Endothelial cell of umbilical vein (primary cell): Measurements from ENCODE around the gene FAM135A. TPM values are rescaled to one million over a fixed set of nuclear protein-coding genes. Genes with fewer than 3 reads are reported as not detected.

Experiments
- BruUV-seq: library from RNA; stranded (reverse); fragments of 400-500 nt; replicated peaks from 2 replicates; lab custom pipeline; 2021; lab: Mats Ljungman, UMichigan
- CTCF ChIA-PET: fragments of 300-600, 350-600 bp; sonication (Branson Sonifier 250); formaldehyde crosslinking; loops from one replicate; lab custom pipeline; 2021; ENCODE audit warnings: antibody characterized with exemption, inconsistent platforms; lab: Charles Lee
- POLR2A ChIA-PET: fragments of 300-600, 350-600 bp; sonication (Branson Sonifier 250); formaldehyde crosslinking; loops from one replicate; lab custom pipeline; 2021; ENCODE audit warnings: antibody characterized with exemption, inconsistent platforms; lab: Charles Lee
- DNase-seq: peaks from one replicate; pipeline ENCODE4 v3.0.0-alpha.2; 2011; ENCODE audit warnings: low read depth, low spot score
- FAIRE-seq: peaks from 2 replicates; lab custom pipeline; 2011; peaks lifted over from hg19 to GRCh38; lab: Jason Lieb, UNC
- H2AFZ ChIP-seq: 2 replicates; pipeline ENCODE4 v1.6.0; 2012; ENCODE audit warnings: low read depth, low read length, control low read depth, inconsistent platforms
- H3K27ac ChIP-seq: 2 replicates; pipeline ENCODE4 v1.5.1; 2011; ENCODE audit warnings: low read depth, mild to moderate bottlenecking, control low read depth, low read length, moderate library complexity; ENCODE audit not compliant: insufficient read depth
- H3K27me3 ChIP-seq, 2 experiments: 2 replicates each; pipeline versions ENCODE4 v1.6.0 to v1.6.1; 2011; ENCODE audit warnings: low read length in 2 of 2, mixed read lengths in 1 of 2; ENCODE audit not compliant: control insufficient read depth in 2 of 2, insufficient read depth in 2 of 2
- H3K36me3 ChIP-seq, 2 experiments: 2 replicates in 1 of 2; 3 replicates in 1 of 2; pipeline ENCODE4 v1.5.1; 2011; ENCODE audit warnings: low read length in 2 of 2, mild to moderate bottlenecking in 1 of 2, moderate library complexity in 1 of 2; ENCODE audit not compliant: control insufficient read depth in 2 of 2, insufficient read depth in 2 of 2; ENCODE audit errors: extremely low read depth in 1 of 2
- H3K4me1 ChIP-seq: 3 replicates; pipeline ENCODE4 v1.5.1; 2011; ENCODE audit warnings: mild to moderate bottlenecking, low read length; ENCODE audit not compliant: control insufficient read depth, insufficient read depth; ENCODE audit errors: extremely low read depth
- H3K4me2 ChIP-seq: 2 replicates; pipeline ENCODE4 v1.6.1; 2011; ENCODE audit warnings: low read length, control low read depth, mixed read lengths; ENCODE audit not compliant: insufficient read depth
- H3K4me3 ChIP-seq, 3 experiments: fragments of 200-600 bp in 1 of 3; sonication (generic), shearing (Covaris generic) in 1 of 3; replicated peaks in 1 of 3; 2 replicates each; pipeline ENCODE4 v1.5.1; 2011 to 2016; ENCODE audit warnings: control low read depth in 3 of 3, low read length in 3 of 3, mild to moderate bottlenecking in 2 of 3, inconsistent platforms in 1 of 3, low read depth in 1 of 3, moderate library complexity in 1 of 3; ENCODE audit not compliant: insufficient read depth in 1 of 3
- H3K79me2 ChIP-seq: 2 replicates; pipeline ENCODE4 v1.6.0; 2012; ENCODE audit warnings: low read length, inconsistent platforms; ENCODE audit not compliant: control insufficient read depth, insufficient read depth
- H3K9ac ChIP-seq: replicated peaks from 2 replicates; pipeline ENCODE3; 2011; ENCODE audit warnings: low read length, control low read depth; ENCODE audit not compliant: insufficient read depth; ENCODE audit errors: extremely low read depth
- H3K9me1 ChIP-seq: replicated peaks from 3 replicates; pipeline ENCODE4 v1.6.0; 2011; ENCODE audit warnings: mild to moderate bottlenecking, low read length; ENCODE audit not compliant: control insufficient read depth, insufficient read depth; ENCODE audit errors: extremely low read depth
- H3K9me3 ChIP-seq: replicated peaks from 2 replicates; pipeline ENCODE4 v1.5.1; 2012; ENCODE audit warnings: low read length, inconsistent platforms; ENCODE audit not compliant: control insufficient read depth, insufficient read depth
- H4K20me1 ChIP-seq: replicated peaks from 2 replicates; pipeline ENCODE3; 2011; ENCODE audit warnings: mild to moderate bottlenecking, low read length; ENCODE audit not compliant: control insufficient read depth, insufficient read depth; ENCODE audit errors: extremely low read depth
- CTCF ChIP-seq, 2 donors: IDR thresholded peaks; 1 replicate in 1 of 2; 2 replicates in 1 of 2; pipeline ENCODE4 v1.5.1; 2011; ENCODE audit warnings: low read length in 2 of 2, mild to moderate bottlenecking in 2 of 2, moderate library complexity in 2 of 2, control low read depth in 1 of 2, inconsistent platforms in 1 of 2, low read depth in 1 of 2; ENCODE audit not compliant: insufficient read depth in 1 of 2; ENCODE audit errors: extremely low read depth in 1 of 2
- EZH2 ChIP-seq: IDR thresholded peaks from 2 replicates; pipeline ENCODE4 v1.6.1; 2012; ENCODE audit warnings: borderline replicate concordance, low read depth, mild to moderate bottlenecking, moderate library complexity, low read length, inconsistent platforms; ENCODE audit not compliant: severe bottlenecking
- FOS ChIP-seq: IDR thresholded peaks from 2 replicates; pipeline ENCODE4 v1.6.1; 2011; ENCODE audit warnings: mild to moderate bottlenecking, low read length, moderate library complexity, borderline replicate concordance; ENCODE audit not compliant: insufficient read depth
- GATA2 ChIP-seq: IDR thresholded peaks from 2 replicates; pipeline ENCODE4 v1.7.0; 2011; ENCODE audit warnings: low read depth, mild to moderate bottlenecking, moderate library complexity, mixed read lengths, low read length; ENCODE audit not compliant: insufficient read length, insufficient read depth
- JUN ChIP-seq: IDR thresholded peaks from 2 replicates; pipeline ENCODE4 v1.6.1; 2011; ENCODE audit warnings: borderline replicate concordance, low read depth; ENCODE audit not compliant: insufficient read length, insufficient read depth
- MAX ChIP-seq: IDR thresholded peaks from 2 replicates; pipeline ENCODE4 v1.6.1; 2011; ENCODE audit not compliant: insufficient read depth, insufficient read length
- MYC ChIP-seq: IDR thresholded peaks from one replicate; pipeline ENCODE4 v1.6.1; 2011; ENCODE audit warnings: mild to moderate bottlenecking, low read depth, low read length
- POLR2A ChIP-seq: IDR thresholded peaks from 2 replicates; pipeline ENCODE4 v1.6.1; 2012; ENCODE audit warnings: low read depth, mild to moderate bottlenecking, control low read depth, low read length
- POLR2AphosphoS5 ChIP-seq: IDR thresholded peaks from 2 replicates; pipeline ENCODE4 v1.6.1; 2012; ENCODE audit warnings: low read depth, mild to moderate bottlenecking, control low read depth, low read length, moderate library complexity; ENCODE audit not compliant: insufficient read depth
- dilution Hi-C: fragments of 300-500 bp; cut with MboI; formaldehyde crosslinking; loops from one replicate; pipeline ENCODE4 v1.15.0; 2019; ENCODE audit warnings: low sequenced_read_pairs; ENCODE audit not compliant: extremely low pct_ligation_motif_present
- intact Hi-C: fragments of 100-400 bp; cut with micrococcal nuclease; formaldehyde crosslinking; loops from one replicate; pipeline ENCODE4 v1.10.0; 2022
- polyA plus RNA-seq, 4 experiments: library from polyadenylated mRNA; depleted of rRNA in 3 of 4; stranded (reverse) in 3 of 4; unstranded in 1 of 4; fragments of >200 nt; gene quantifications; 2 replicates each; pipeline versions ENCODE4 v1.2.1 to v1.2.3, GENCODE V29; 2011 to 2012; ENCODE audit warnings: missing spikeins in 1 of 4
- total RNA-seq: library from RNA; stranded (reverse); gene quantifications from 2 replicates; pipeline ENCODE4 v1.2.3, GENCODE V29; 2021

FAM135A gene
- total and polyA plus RNA-seq, 2 donors (not counting 3 experiments of a cell fraction or from before 2014, with no cell fraction given) = 3.7 to 9.6 TPM

- H3K36me3 ChIP-seq = no peaks in the 10 kb centered on the region
- no peaks in the 10 kb centered on the region for H3K4me1 ChIP-seq
- H3K9me1 ChIP-seq = no peaks in the 10 kb centered on the region
- H3K27me3 ChIP-seq = no peaks in the 10 kb centered on the region
- no peak overlapping the region for H3K4me2 ChIP-seq
- H3K27ac ChIP-seq = no peak overlapping the region
- FAIRE-seq = no peak
- H2AFZ ChIP-seq = no peak overlapping the region
- H3K9me3 ChIP-seq = no peaks in the 10 kb centered on the region
- dilution Hi-C loops = no loop called here
- no peaks in the 10 kb centered on the region for H3K79me2 ChIP-seq
- no peaks in the 10 kb centered on the region for H4K20me1 ChIP-seq
- no peak for DNase-seq
- intact Hi-C loops = no loop called here
- POLR2A ChIA-PET = no interaction called here
- BruUV-seq = no TSS peak
- H3K4me3 ChIP-seq = no peak overlapping the region
- CTCF ChIA-PET = no interaction called here
- TF ChIP-seq GATA2 (no peak), JUN (no peak), POLR2AphosphoS5 (no peak), FOS (no peak), CTCF (IDR thresholded peaks at IDR 0.05; ENCODE audit: extremely low read depth in 1 of 2, insufficient read depth in 1 of 2, low read depth in 1 of 2, low read length in 2 of 2) (no peak)
- no peak overlapping the region for H3K9ac ChIP-seq
Measured at GRCh38 chr6:70474751-70475150, 61.4 kb downstream of the FAM135A start.

- H3K27ac ChIP-seq = no peak overlapping the region
- intact Hi-C loops = no loop called here
- H3K27me3 ChIP-seq = no peaks in the 10 kb centered on the region
- CTCF ChIA-PET = interaction anchor here (0.8 to 1.5 kb wide), 3 partner anchors 36 to 84 kb away, joined by 3 read pairs; no protein-coding TSS in a partner anchor
- H4K20me1 ChIP-seq = no peaks in the 10 kb centered on the region
- H3K4me2 ChIP-seq = no peak overlapping the region
- FAIRE-seq = no peak
- no peaks in the 10 kb centered on the region for H3K9me1 ChIP-seq
- POLR2A ChIA-PET = no interaction called here
- no peak for TF ChIP-seq FOS
- no peak for TF ChIP-seq MYC
- no peak for TF ChIP-seq GATA2
- TF ChIP-seq EZH2 = no peak
- TF ChIP-seq JUN = no peak
- TF ChIP-seq POLR2A = no peak
- no peak for TF ChIP-seq MAX
- TF ChIP-seq CTCF (IDR thresholded peaks at IDR 0.05; ENCODE audit: extremely low read depth in 1 of 2, insufficient read depth in 1 of 2, low read depth in 1 of 2, low read length in 2 of 2) = no peak
- no peak for TF ChIP-seq POLR2AphosphoS5
- no peaks in the 10 kb centered on the region for H3K36me3 ChIP-seq
- no peaks in the 10 kb centered on the region for H3K9me3 ChIP-seq
- H3K4me1 ChIP-seq = no peaks in the 10 kb centered on the region
- DNase-seq = peak; percentile 19
- no peak overlapping the region for H3K9ac ChIP-seq
- H3K79me2 ChIP-seq = no peaks in the 10 kb centered on the region
- dilution Hi-C loops = no loop called here
- no peak overlapping the region for H2AFZ ChIP-seq
- H3K4me3 ChIP-seq = no peak overlapping the region
- no TSS peak for BruUV-seq
Measured at GRCh38 chr6:70479236-70479635, 65.9 kb downstream of the FAM135A start.
